ENCODE data around the gene GTF2H1.
A peak's percentile ranks its signal among the peaks of the same experiment; 100 is the strongest.
"Not testable (repeated sequence)": the region's sequence is repeated elsewhere in the genome, so short reads cannot be mapped to it uniquely, and the experiment has no call there.

Gene GTF2H1

DNA sequence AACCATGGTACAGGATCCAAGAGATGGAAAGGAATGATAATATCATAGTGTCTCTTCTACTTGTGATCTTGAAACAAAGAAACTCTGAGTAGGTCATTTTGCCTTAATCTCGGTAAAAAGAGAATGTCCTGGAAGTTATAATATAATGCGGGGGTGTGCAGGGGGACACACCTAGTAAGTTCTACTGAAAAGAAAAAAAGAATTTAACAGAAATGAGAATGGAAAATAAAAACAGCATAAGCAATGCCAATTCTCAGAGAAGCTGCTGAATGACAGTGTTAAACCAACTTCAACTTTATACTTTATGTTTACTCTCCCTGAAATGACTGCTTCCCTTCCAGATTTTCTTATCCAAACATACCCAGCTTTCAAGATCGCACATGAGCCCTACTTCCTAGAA, 2.5 kb upstream of the GTF2H1 start:
- DNase-seq (ENCODE audit: low read depth, low spot score): no peak

DNA sequence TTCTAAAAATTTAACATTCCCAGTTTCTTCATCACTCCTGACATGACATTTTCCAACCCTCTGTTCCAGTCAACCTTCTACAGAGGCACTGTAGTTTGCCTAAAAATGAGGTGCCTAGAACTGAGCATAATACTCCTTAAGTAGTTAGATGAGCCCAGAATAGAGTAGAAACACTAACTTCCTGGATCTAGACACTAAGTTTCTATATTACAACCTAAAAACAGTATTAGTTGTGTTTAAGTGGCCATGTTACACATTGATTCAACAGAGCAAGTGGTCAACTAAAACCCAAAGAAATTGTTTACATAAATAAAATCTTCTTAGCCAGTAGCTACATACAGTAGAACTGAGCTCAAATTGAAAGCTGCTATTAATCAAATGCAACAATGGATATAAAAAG, 1.8 kb upstream of the GTF2H1 start:
- no peak for DNase-seq (ENCODE audit: low read depth, low spot score)

DNA sequence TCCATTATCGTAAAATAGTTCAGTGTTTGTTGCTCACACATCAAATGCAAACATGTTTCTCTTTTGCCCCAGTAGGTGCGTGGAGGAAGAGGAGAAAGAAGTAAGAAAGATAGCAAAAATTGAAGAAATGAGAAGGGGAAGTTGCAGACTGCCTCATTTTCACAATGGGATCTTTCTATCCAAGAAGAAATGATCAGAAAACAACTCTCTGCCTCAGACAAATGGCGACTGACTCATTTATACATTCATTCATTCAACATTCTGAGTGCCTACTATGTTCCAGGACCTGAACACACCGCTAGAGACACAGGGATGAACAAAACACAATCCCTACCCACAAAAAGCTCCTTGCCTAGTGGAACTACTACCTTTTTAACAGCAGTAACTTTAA, 794 bp upstream of the GTF2H1 start:
- DNase-seq (ENCODE audit: low read depth, low spot score): no peak

DNA sequence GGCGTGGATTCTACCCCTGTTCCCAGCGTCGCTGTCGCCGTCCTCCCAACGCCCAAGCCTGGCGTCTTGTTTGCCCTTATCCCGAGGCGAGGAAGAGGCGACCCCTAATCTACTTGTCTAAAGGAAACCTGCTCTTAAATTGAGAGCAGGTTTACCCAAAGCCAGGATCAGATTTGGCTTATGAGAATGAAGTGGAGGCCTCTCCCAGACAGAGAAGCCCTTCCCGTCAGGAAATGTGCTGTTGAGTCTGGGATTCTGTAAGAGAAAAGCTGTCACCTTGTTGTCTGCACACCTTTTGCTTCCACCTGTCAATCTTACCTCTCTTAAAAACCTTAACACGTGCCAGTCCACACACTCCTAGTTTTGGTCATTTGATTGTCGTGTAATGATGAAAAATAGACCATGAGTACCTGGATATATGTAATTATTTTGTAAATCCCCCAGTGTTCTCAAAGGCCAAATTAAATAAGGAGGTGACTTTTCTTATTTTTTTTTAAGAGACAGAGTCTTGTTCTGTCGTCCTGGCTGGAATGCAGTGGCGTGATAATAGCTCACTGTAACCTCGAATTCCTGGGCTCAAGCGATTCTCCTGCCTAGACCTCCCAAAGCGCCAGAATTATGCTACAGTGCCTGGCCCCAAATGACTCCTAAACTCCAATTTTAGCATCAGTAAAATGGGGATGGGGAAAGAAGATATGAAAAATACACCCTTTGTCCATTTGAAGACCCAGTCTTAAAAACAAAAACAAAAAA, 627 bp downstream of the GTF2H1 start:
- peak; percentile 31 for DNase-seq (ENCODE audit: low read depth, low spot score)

DNA sequence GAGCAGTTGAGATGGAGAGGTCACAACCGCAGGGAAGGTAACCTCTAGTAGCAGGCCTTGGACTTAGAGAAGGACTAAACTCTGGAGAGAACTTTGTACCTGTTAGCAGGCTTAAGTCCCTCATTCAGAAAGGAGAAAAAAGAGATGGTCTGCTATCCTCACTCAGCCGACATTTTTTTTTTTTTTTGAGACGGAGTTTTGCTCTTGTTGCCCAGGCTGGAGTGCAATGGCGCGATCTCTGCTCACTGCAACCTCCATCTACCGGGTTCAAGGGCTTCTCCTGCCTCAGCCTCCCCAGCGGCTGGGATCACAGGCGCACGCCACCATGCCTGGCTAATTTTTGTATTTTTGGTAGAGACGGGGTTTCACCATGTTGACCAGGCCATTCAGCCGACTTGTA, 1.5 kb downstream of the GTF2H1 start:
- not testable (repeated sequence) for DNase-seq (ENCODE audit: low read depth, low spot score)

GRCh38 chr11:18324381-18324780, 2.0 kb downstream of the GTF2H1 start:
- no peak for DNase-seq (ENCODE audit: low read depth, low spot score)

- DNase-seq (ENCODE audit: low read depth, low spot score): no peak
Measured at GRCh38 chr11:18329196-18329870, 7.0 kb downstream of the GTF2H1 start.

- no peak for DNase-seq (ENCODE audit: low read depth, low spot score)
Measured at GRCh38 chr11:18330921-18331320, 8.6 kb downstream of the GTF2H1 start.

- DNase-seq (ENCODE audit: low read depth, low spot score): no peak
Measured at GRCh38 chr11:18332302-18332701, 9.9 kb downstream of the GTF2H1 start.

GRCh38 chr11:18332891-18333290, 10.5 kb downstream of the GTF2H1 start:
- DNase-seq (ENCODE audit: low read depth, low spot score): no peak

- DNase-seq (ENCODE audit: low read depth, low spot score): no peak
Measured at GRCh38 chr11:18347471-18348125, 25.2 kb downstream of the GTF2H1 start.

GRCh38 chr11:18352581-18352980, 30.2 kb downstream of the GTF2H1 start:
- DNase-seq (ENCODE audit: low read depth, low spot score): no peak

GRCh38 chr11:18358646-18359045, 36.3 kb downstream of the GTF2H1 start:
- DNase-seq (ENCODE audit: low read depth, low spot score): no peak

DNA sequence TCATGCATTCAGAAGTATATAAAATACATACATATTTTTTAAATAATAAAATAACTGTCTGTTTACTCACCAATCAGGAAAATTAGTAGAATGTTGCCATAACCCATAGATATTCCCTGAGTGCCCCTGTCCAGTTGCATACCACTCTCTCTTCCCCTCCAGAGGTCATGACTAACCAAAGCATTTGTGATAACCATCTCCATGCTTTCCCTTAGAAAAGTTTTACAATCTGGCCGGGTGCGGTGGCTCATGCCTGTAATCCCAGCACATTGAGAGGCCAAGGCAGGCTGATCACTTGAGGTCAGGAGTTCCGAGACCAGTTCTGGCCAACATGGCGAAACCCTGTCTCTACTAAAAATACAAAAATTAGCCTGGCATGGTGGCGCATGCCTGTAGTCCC, 38.8 kb downstream of the GTF2H1 start:
- DNase-seq (ENCODE audit: low read depth, low spot score): no peak

GRCh38 chr11:18364495-18365073, 42.2 kb downstream of the GTF2H1 start:
- no peak for DNase-seq (ENCODE audit: low read depth, low spot score)

- DNase-seq (ENCODE audit: low read depth, low spot score): no peak
Measured at GRCh38 chr11:18365741-18366140, 43.4 kb downstream of the GTF2H1 start.

- no peak for DNase-seq (ENCODE audit: low read depth, low spot score)
Measured at GRCh38 chr11:18366286-18366685, 43.9 kb downstream of the GTF2H1 start.

GRCh38 chr11:18367431-18367830, 45.1 kb downstream of the GTF2H1 start:
- DNase-seq (ENCODE audit: low read depth, low spot score): no peak

DNA sequence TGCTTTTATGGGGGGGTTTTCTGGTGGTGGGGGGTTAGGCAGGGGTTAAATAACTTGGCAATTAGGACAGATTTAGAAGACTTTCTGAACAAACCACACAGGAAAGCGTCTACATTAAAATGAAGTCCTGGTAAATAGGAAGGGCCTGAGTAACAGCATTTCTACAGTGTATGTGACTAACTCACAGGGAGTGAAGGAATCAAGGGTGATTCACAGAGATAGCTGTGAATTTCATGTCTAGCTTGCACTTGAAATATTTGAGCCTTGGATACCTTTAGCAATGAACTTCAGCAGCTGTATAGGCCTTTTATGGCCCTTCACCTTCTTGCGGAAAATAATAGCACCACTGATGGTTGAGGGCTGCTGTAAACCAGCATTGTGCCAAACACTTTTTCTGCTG, 45.9 kb downstream of the GTF2H1 start:
- DNase-seq (ENCODE audit: low read depth, low spot score): peak; percentile 16

DNA sequence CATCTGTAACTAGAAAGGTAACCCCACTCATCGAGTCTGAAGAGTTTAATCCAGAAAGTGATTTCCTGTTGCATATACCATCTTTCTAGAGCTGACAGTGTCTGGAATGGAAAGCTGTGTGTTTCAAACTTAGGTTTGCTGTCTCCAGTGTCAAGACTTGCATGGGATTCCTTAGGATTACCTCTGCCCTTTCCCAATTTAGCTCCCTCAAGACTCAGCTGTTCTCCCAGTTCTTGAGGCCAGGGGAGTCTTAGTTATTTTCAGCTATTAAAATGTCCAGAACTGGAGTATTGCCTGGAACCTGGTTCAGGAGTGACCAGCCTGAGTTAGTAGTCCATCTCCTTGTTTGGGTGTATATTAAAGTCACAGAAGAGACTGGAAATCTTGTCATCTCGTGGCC, 47.0 kb downstream of the GTF2H1 start:
- DNase-seq (ENCODE audit: low read depth, low spot score): no peak

- peak; percentile 46 for DNase-seq (ENCODE audit: low read depth, low spot score)
Measured at GRCh38 chr11:18371279-18371678, 48.9 kb downstream of the GTF2H1 start.

DNA sequence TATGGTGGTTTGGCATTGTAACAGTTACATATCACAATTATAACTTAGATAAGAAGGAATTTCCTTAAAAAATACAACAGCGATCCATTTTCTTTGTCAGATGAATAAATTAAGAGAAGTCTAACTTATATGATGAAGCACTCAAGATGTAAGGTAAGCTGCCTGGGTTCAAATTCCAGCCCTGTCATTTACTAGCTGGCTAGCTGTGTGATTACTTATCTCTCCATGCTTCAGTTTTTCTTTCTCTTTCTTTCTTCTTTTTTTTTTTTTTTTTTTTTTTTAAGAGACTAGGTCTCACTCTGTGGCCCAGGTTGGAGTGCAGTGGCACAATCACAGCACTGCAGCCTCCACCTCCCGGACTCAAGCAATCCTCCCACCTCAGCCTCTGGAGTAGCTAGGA, 49.8 kb downstream of the GTF2H1 start:
- no peak for DNase-seq (ENCODE audit: low read depth, low spot score)

GRCh38 chr11:18374956-18375355, 52.6 kb downstream of the GTF2H1 start:
- DNase-seq (ENCODE audit: low read depth, low spot score): no peak
